HG03457 (cell line): ENCODE measurements around the gene RUBCN.
"Not testable (repeated sequence)": the region's sequence is repeated elsewhere in the genome, so short reads cannot be mapped to it uniquely, and the experiment has no call there.

Experiments
- ATAC-seq: cut with Tn5 transposase; IDR thresholded peaks from one replicate; pipeline ENCODE4 v1.9.1; 2021; ENCODE audit warnings: moderate number of reproducible peaks; ENCODE audit not compliant: unreplicated experiment

The RUBCN gene

DNA sequence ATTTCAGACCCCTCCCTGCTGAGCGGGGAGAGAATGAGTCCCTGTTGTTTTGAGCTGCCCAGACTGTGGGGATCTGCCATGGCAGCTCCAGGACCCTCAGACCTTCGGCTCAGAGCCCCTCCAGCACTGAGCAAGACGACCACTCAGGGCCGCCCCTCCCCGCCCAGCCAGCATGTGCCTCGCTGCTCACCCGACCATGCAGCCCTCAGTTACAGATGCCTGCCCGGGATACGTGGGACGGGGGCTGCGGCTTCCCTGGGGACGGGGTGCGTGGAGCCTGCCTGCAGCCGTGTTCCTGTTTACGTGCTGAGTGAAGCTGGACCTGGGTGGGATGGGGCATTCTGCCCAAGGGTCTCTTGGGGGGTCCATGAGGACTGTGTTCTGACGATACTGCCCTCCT, 77.0 kb downstream of the RUBCN start:
- ATAC-seq, result not testable (repeated sequence)

DNA sequence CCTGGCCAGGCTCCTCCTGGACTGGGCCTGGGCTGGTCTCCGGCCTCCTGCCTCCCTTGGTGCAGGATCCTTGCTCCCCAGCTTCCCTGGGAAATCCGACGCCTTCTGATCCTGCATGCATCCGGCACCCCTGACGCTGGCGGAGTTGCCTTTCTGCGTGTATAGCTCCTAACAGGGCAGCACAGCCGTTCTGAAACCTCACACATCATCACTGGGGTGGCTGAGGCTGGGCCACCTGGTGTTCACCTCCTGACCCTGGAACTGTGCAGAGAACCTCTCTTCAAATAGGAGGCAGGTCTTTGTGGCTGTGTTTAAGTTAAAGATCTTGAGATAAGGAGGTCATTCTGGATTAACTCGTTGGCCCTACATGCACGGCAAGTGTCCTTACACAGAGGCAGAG, 77.6 kb downstream of the RUBCN start:
- ATAC-seq, result peak; percentile 38

DNA sequence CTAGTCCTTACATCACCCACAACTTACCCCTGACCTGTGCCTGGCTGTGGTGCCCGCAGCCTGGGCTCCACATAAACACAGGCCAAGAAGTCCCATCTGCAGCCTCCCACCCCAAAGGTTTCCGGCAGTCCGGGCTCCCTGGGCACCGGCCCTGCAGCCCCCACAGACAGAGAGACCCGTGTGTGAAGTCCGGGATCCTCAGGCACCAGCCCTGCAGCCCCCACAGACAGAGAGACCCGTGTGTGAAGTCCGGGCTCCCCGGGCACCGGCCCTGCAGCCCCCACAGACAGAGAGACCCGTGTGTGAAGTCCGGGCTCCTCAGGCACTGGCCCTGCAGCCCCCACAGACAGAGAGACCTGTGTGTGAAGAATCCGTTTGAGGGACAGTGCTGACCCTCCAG, 78.0 kb downstream of the RUBCN start:
- ATAC-seq, result not testable (repeated sequence)

GRCh38 chr3:197657541-197658292, 79.0 kb downstream of the RUBCN start:
- not testable (repeated sequence) for ATAC-seq

- not testable (repeated sequence) for ATAC-seq
Observed at GRCh38 chr3:197656960-197657359, 79.7 kb downstream of the RUBCN start.

- not testable (repeated sequence) for ATAC-seq
Observed at GRCh38 chr3:197656129-197656528, 80.6 kb downstream of the RUBCN start.

DNA sequence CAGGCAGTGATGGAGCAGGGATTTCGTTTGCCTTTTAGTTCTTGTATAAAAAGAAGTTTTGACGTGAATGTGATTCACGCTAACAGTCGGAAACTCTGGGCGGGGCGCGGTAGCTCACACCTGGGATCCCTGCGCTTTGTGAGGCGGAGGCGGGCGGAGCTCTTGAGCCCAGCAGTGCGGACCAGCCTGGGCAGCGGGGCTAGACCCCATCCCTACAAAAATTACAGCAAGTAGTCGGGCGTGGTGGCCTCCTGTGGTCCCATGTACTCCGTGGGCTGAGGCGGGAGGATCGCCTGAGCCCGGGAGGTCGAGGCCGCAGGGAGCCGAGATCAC, 81.7 kb downstream of the RUBCN start:
- not testable (repeated sequence) for ATAC-seq

GRCh38 chr3:197654090-197654997, 82.4 kb downstream of the RUBCN start:
- ATAC-seq, result peak; percentile 88

DNA sequence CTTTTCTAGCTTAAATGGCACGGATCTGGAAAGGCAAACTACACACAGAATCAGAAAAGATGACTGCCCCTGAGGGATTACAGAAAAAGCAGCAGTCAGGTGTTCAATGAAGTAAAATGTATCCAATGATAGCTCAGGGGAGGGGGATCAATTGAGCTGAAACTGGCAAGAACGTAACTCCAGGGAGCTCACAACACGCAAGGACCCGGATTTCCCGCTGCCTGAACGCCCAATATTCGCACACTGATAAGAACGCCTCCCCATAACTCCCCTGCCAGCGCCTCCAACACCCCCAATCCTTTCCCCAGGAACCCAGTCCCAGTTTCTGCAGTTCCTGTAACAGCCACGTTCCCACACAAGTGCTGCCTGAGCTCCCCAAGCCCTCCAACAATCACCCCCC, 83.8 kb downstream of the RUBCN start:
- ATAC-seq, result not testable (repeated sequence)

DNA sequence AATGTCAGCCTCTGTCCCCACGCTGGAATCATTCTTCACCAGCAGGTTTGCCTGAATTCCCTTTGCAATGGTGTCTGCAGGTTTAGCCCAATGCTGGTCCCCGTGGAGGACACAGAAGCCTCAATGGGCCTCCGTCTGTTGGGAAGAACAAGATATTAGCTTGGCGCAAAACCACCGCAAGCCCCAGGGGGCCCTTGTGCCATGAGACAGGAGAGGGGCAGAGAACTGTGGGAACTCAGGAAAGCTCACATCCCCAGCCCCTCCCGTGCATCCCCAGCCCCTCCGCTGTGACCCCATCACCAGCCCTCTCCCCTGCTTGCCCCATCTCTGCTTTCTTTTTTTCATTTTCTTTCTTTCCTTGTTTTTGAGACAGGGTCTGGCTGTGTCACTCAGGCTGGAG, 89.1 kb downstream of the RUBCN start:
- ATAC-seq, result not testable (repeated sequence)

DNA sequence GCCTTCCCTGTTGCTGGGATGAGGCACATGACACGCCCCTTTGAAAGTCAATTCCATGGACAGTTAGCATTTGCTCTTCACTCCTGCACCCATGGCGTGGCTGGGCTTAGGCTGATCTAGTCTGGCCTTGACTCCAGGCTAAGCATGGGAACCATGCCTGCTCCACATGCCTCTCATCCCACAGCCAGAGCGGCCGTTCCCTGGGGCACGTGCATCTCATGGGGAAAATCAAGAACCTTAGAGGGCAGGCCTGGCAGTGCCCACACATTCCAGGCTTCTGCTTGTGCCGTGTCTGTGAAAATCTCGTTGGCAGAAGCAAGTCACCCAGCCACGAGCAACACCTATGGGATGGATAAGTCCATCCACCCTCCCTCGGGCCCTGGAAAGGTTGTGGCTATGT, 89.5 kb downstream of the RUBCN start:
- ATAC-seq, result not testable (repeated sequence)

DNA sequence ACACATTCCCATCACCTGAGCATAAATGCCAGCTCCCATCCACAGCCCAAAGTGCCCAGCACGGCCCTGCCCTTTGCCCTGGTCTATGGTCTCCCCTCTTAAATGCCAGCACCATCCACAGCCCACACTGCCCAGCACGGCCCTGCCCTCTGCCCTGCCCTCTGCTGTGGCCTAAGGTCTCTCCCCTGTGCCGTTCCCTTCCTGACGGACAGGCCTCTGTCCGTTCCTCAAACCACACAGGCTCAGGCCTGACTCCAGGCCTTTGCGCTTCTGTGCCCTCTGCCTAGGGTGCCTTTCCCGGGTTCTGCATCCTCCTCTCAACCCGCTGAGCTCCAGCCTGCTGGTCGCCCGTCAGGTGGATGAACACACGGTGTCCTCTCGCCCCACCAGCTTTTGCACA, 90.4 kb downstream of the RUBCN start:
- ATAC-seq, result not testable (repeated sequence)

- ATAC-seq, result not testable (repeated sequence)
Observed at GRCh38 chr3:197637556-197637955, 99.1 kb downstream of the RUBCN start.

DNA sequence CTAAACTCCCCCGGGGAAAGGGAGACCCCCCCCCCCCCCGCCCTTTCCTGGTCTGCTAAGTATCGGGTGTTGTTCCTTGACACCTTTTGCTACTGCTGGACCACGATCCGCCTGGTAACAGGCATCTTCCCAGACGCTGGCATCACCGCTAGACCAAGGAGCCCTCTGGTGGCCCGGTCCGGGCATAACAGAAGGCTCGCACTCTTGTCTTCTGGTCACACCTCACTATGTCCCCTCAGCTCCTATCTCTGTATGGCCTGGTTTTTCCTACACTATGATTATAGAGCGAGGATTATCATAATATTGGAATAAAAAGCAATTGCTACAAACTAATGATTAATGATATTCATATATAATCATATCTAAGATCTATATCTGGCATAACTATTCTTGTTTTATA, 104.7 kb downstream of the RUBCN start:
- ATAC-seq, result not testable (repeated sequence)

DNA sequence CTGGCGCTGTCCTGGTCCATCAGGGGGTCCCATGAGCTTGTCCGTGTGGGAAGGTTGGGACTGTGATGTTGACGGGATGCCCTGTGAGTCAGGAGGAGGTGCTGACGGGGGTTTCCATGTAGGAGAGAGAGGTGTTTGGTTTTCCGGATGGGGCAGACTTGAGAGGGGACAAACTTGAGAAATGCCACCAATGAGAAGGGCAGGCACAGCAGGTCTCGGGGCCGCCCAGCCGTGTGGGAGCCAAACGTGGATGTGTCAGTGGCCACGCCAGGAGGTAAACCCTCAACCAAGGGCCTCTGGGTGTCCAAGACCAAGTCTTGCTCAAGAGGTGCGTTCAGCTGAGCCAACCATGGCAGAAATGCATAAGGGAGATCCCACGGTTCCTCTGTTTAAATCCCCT, 105.9 kb downstream of the RUBCN start:
- ATAC-seq, result not testable (repeated sequence)

DNA sequence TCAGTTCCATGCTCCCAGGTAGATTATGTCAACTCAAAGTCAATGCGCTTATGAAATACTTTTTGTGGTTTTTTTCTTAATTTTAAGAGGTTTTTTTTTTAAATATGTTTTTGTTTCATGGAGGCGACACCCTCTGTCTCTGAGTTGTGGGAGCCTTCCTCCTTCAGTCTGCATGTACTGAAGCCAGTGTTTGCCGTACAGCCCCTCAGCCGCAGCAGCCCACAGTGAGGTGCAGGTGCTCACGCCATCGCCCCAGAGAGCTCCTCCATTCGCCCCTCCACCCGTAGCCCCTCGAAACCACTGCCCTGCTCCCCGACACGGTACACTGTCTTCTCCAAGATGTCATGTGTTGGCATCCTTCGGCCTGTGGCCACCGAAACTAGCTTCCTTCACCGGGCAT, 107.4 kb downstream of the RUBCN start:
- not testable (repeated sequence) for ATAC-seq

DNA sequence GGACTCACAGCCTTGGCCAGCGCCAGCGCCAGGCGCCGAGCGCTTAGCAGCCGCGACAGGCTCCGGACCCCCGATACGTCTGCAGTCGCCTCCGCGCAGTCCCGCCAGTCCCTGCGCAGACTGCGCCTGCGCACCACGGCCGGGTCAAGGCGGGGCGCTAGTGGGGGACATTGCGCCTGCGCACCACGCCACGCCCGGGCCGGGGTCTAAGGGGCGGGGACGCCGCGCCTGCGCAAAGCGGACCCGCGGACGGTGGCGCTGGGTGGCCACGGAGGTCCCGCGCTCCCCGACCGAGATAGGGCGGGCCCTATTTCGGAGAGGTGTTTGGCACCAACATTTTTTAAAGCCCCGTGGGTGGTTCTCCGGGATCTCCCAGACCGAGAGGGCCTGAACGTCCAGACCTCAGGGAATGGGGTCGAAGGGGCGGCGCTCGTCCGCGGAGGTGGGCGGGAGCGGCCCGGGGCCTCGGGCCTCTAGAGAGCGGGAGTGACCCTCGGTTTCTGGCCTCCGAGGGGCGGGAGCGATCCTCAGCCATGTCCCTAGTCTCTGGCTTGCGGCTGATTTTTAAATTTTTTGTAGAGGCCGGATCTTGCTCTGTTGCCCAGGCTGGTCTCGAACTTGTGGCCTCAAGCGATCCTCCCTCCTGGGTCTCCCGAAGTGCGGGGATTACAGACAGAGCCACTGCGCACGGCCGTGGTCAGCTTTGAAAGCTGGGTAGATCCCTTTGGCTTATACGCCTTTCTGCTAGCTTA, 108.8 kb downstream of the RUBCN start:
- ATAC-seq, result peak; percentile 54

GRCh38 chr3:197627158-197627771, 109.4 kb downstream of the RUBCN start:
- peak; percentile 32 for ATAC-seq

- not testable (repeated sequence) for ATAC-seq
Observed at GRCh38 chr3:197626404-197627157, 110.1 kb downstream of the RUBCN start.

DNA sequence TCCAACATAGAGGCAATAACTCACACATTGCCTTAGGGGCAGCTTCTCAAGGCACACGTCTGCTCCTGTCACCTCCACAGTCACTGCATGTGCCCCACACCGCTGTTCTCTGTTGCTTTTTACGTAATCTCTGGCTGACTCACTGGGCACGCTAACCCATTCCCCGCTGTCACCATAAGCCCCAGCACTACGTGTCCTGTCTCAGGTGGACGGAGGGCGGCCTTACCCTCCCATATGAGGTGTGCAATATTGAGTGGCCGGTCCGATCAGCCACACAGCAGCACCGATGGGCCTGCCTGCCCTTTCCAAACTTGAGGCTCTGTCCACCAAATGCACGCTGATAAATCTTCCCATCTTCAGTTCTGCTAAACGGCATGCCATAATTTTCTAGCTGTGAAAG, 115.2 kb downstream of the RUBCN start:
- ATAC-seq, result not testable (repeated sequence)
